ENCODE results near the gene PRLR. TPM values are rescaled to one million over a fixed set of nuclear protein-coding genes. Genes with fewer than 3 reads are reported as not detected.

Gene PRLR
- total and polyA plus RNA-seq, 10 of the 15 experiments (the other 5 are each of a cell fraction or from before 2014, with no cell fraction given) = 0.03 to 8.1 (median 0.20) TPM

GRCh38 chr5:35096932-35097331 is 133.4 kb downstream of the PRLR start:
- H3K4me2 ChIP-seq (ENCODE audit: control insufficient read depth, insufficient read depth) = no peak overlapping the region
- in situ Hi-C loops (cut with MboI) (no loop called here), intact Hi-C loops (cut with micrococcal nuclease; ENCODE audit: unreplicated experiment) (no loop called here)
- H3K27ac ChIP-seq (ENCODE audit: control insufficient read depth, insufficient read depth) = no peak overlapping the region
- no peaks in the 10 kb centered on the region for H3K9me3 ChIP-seq (replicated peaks; ENCODE audit: control insufficient read depth, insufficient read depth, low read length)
- no peaks in the 10 kb centered on the region for H3K79me2 ChIP-seq (ENCODE audit: control insufficient read depth, insufficient read depth, low read length)
- 22% methylated on average over 1 of the region's 1 CpG for WGBS (ENCODE audit: insufficient coverage, insufficient replicate concordance, low lambda C conversion rate, missing lambda C conversion rate)
- SMC1A ChIA-PET (ENCODE audit: uncharacterized antibody, unreplicated experiment) = interaction anchor here (0.6 to 3.4 kb wide), 10 partner anchors 26 to 342 kb away, joined by 3 to 17 read pairs (median 3); no protein-coding TSS in a partner anchor
- no peaks in the 10 kb centered on the region for H3K27me3 ChIP-seq (replicated peaks in 1 of 2; ENCODE audit: control insufficient read depth in 2 of 2, insufficient read depth in 2 of 2, low read length in 1 of 2)
- CTCF ChIA-PET = interaction anchor here (0.5 to 1.6 kb wide), 10 partner anchors 20 to 546 kb away, joined by 3 to 5 read pairs (median 3); no protein-coding TSS in a partner anchor
- POLR2A ChIA-PET = interaction anchor here (1.0 to 1.8 kb wide), 3 partner anchors 21 to 116 kb away, joined by 3 to 6 read pairs (median 5); no protein-coding TSS in a partner anchor
- H2AFZ ChIP-seq (ENCODE audit: control insufficient read depth, low read depth, low read length) = no peak overlapping the region
- no peaks in the 10 kb centered on the region; a peak in 1 of 4 replicates for H3K36me3 ChIP-seq (ENCODE audit: control insufficient read depth in 2 of 2, insufficient read depth in 2 of 2, low read length in 1 of 2)
- no peak for TF ChIP-seq EGR1 (IDR thresholded peaks at IDR 0.05; ENCODE audit: borderline replicate concordance in 1 of 2, low read depth in 2 of 2, low read length in 2 of 2)
- no peak for TF ChIP-seq ETV6 (conservative IDR thresholded peaks at IDR 0.05 in 1 of 2, IDR thresholded peaks at IDR 0.05 in 1 of 2; ENCODE audit: borderline replicate concordance in 1 of 2, low read depth in 1 of 2)
- no peak for TF ChIP-seq MXI1 (IDR thresholded peaks at IDR 0.05; ENCODE audit: low read depth, low read length)
- TF ChIP-seq MEF2B (IDR thresholded peaks at IDR 0.05; ENCODE audit: partially characterized antibody, poor library complexity, severe bottlenecking) = no peak
- TF ChIP-seq ATF2 (IDR thresholded peaks at IDR 0.05; ENCODE audit: low read length) = no peak
- no peak for TF ChIP-seq HCFC1 (IDR thresholded peaks at IDR 0.05; ENCODE audit: low read length)
- no peak for TF ChIP-seq RUNX3 (IDR thresholded peaks at IDR 0.05; ENCODE audit: low read length)
- TF ChIP-seq JUND (IDR thresholded peaks at IDR 0.05; ENCODE audit: low read depth, low read length) = no peak
- TF ChIP-seq CBFB (IDR thresholded peaks at IDR 0.05; ENCODE audit: low read depth) = no peak
- no peak for TF ChIP-seq E2F8 (IDR thresholded peaks at IDR 0.05; ENCODE audit: low read depth, partially characterized antibody)
- TF ChIP-seq, protein P1, sequence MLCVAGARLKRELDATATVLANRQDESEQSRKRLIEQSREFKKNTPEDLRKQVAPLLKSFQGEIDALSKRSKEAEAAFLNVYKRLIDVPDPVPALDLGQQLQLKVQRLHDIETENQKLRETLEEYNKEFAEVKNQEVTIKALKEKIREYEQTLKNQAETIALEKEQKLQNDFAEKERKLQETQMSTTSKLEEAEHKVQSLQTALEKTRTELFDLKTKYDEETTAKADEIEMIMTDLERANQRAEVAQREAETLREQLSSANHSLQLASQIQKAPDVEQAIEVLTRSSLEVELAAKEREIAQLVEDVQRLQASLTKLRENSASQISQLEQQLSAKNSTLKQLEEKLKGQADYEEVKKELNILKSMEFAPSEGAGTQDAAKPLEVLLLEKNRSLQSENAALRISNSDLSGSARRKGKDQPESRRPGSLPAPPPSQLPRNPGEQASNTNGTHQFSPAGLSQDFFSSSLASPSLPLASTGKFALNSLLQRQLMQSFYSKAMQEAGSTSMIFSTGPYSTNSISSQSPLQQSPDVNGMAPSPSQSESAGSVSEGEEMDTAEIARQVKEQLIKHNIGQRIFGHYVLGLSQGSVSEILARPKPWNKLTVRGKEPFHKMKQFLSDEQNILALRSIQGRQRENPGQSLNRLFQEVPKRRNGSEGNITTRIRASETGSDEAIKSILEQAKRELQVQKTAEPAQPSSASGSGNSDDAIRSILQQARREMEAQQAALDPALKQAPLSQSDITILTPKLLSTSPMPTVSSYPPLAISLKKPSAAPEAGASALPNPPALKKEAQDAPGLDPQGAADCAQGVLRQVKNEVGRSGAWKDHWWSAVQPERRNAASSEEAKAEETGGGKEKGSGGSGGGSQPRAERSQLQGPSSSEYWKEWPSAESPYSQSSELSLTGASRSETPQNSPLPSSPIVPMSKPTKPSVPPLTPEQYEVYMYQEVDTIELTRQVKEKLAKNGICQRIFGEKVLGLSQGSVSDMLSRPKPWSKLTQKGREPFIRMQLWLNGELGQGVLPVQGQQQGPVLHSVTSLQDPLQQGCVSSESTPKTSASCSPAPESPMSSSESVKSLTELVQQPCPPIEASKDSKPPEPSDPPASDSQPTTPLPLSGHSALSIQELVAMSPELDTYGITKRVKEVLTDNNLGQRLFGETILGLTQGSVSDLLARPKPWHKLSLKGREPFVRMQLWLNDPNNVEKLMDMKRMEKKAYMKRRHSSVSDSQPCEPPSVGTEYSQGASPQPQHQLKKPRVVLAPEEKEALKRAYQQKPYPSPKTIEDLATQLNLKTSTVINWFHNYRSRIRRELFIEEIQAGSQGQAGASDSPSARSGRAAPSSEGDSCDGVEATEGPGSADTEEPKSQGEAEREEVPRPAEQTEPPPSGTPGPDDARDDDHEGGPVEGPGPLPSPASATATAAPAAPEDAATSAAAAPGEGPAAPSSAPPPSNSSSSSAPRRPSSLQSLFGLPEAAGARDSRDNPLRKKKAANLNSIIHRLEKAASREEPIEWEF (IDR thresholded peaks at IDR 0.05; ENCODE audit: insufficient replicate concordance, low read depth, low read length) = no peak
- TF ChIP-seq SUZ12 (IDR thresholded peaks at IDR 0.05; ENCODE audit: unreplicated experiment) = no peak
- RAD21 ChIA-PET (ENCODE audit: unreplicated experiment) = interaction anchor here (2.6 kb wide), 1 partner anchor 116 kb away, joined by 11 read pairs; no protein-coding TSS in a partner anchor
- FAIRE-seq = no peak
- no peak overlapping the region for H3K4me3 ChIP-seq
- H3K9ac ChIP-seq (ENCODE audit: control insufficient read depth, insufficient read depth, low read length) = no peak overlapping the region
- BruUV-seq (replicated peaks) = no TSS peak
- no peaks in the 10 kb centered on the region for H4K20me1 ChIP-seq (ENCODE audit: control insufficient read depth, insufficient read depth)
- no peak for DNase-seq (ENCODE audit: low read depth, low spot score)
- no peak for ATAC-seq
- H3K4me1 ChIP-seq (ENCODE audit: control insufficient read depth, insufficient read depth, low read length) = no peaks in the 10 kb centered on the region
